T47D (cell line): ENCODE results near the gene VEGFA.

Experiments used
- DNase-seq, 2 experiments: peaks; one replicate each; pipeline versions ENCODE4 v3.0.0 to v3.0.0-alpha.2; 2011 to 2012; ENCODE audit warnings: low read depth in 1 of 2, low spot score in 1 of 2
- JUND ChIP-seq: IDR thresholded peaks from 2 replicates; pipeline ENCODE4 v1.6.1; 2012; ENCODE audit warnings: low read depth
- in situ Hi-C: cut with HindIII; loops from 2 replicates; pipeline ENCODE4 v1.10.0; 2016; ENCODE audit warnings: low sequenced_read_pairs, low pct_unique_long_range_greater_than_20kb

The VEGFA gene

DNA sequence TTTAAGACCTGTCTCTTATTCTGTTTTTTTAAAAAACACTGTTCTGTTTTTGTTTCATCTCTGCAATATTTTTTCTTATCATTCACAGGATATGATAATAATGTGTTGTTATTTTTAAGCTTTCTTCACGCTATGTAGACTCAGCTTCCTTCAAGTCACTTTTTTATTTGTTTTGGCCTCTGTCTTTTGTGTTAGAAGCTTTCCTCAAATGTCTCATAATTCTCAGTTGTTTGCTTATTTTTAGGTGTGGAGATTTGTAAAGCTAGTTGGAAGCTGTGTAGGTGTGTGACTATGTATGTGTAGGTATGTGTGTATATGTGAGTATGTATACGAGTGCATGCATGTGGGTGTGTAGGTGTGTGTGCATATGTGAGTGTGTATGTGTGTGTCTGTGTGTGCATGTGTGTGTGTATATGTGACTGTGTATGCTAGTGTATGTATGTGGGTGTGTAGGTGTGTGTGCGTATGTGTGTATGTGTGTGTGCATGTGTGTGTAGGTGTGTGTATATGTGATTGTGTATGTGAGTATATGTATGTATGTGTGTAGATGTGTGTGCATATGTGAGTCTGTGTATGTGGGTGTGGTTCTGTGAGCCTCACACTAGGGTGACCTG is 16.3 kb upstream of the VEGFA start:
- DNase-seq = no peak
- in situ Hi-C loops = no loop called here
- no peak for TF ChIP-seq JUND

DNA sequence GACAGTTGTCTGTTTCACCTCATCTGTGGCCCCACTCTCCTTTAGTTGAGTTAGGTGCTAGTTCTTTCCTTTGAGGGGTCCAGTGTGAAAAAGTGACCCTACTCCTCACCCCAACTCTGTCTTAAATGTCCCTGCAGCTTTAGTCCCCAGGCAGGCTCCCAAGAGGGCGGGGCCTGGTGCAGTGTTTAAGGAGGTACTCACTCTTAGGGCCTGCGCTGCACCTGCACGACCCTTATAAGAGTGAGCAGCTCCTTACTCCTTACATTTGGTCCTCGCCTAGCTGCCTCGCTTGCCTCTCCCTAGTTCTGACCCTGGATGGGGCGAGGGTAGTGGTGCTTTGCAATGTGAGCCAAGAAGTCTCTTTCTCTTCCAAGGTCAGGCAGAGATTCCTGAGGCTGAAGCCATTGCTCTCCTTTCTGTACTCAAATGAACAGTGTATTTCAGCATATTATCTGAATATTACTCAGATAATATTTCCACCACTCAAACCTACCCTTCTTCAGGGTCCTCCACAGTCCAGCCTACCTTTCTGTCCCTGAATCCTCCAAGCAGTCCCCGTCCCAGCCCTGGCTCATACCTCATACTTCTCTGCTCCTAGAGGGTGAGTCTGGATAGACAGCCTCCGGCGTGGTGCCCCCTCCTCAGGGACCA is 11.9 kb upstream of the VEGFA start:
- no peak for TF ChIP-seq JUND
- in situ Hi-C loops = no loop called here
- no peak for DNase-seq

DNA sequence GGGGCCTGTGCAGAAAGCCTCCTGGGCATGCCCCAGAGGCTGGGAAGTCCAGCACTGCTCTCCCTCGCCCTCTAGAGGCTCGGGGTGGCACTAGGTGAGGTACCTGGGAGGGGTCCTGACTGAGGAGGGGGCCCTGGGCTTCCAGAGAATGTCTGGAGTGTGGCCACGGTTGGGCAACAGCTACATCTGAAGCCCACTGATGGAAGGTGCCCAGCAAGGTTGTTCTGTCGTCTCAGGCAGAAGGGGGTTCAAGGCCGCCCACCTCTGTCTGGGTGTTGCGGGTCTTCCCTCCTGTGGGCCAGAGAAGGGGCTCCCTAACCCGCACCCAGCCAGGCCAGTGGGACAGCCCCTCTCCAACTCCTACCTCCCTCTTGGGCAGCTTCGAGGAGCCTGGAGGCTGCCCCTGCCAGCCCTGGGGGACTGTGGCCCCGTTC is 11.4 kb upstream of the VEGFA start:
- DNase-seq = no peak

DNA sequence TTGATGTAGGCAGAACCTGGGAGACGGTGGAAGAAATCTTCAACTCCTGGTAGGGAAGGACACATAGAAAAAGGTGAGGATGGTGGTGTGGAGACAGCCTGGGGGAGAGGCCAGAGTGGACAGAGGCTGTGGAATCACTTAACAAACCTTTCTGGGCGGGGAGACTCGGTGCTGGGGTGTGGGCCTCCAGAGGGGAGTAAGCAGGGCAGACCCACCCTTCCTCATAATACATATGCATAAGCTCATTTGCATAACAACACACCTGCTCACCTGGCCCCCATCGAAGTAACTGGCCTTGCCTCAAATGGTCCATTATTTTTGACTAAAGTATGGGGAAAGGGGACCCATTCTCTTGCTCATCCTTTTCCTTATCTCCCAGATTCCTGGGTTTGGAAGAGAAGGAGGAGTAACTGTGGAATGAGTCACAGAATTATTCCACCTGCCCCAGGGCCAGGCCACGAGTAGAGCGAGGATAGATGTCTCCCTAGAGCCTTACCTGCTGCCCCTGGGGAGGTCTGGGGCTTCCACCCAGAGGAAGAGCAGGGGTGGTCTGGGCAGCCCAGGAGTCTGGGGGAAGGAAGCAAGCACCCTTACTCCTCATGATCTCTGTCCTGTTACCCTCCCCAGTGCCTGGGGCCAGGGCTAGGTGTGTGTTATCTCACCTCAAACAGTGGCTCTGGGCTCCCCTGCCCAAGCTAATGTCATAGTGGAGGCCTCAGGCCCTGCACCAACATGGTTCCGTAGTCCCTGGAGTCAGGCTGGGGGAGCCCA is 10.7 kb upstream of the VEGFA start:
- no peak for TF ChIP-seq JUND
- in situ Hi-C loops = no loop called here
- DNase-seq = no peak

More for the DNA sequence above, 11.4 kb upstream of the VEGFA start:
- in situ Hi-C loops = no loop called here
- TF ChIP-seq JUND = no peak

DNA sequence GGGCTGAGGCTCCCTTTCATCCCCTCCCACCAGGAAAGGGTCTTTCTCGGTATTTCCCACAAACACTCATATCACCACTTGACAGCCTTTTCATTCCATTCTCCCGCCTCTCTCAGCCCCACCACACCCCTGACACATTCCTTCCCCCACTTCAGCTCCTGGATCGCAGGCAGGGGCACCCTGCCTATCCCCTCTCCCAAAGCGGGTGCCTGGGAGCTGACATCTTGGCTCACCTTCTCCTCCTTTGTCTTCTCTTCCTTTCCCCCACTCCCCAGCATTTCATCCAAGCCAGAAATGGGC is 10.2 kb upstream of the VEGFA start:
- TF ChIP-seq JUND = no peak
- in situ Hi-C loops = no loop called here
- no peak for DNase-seq

DNA sequence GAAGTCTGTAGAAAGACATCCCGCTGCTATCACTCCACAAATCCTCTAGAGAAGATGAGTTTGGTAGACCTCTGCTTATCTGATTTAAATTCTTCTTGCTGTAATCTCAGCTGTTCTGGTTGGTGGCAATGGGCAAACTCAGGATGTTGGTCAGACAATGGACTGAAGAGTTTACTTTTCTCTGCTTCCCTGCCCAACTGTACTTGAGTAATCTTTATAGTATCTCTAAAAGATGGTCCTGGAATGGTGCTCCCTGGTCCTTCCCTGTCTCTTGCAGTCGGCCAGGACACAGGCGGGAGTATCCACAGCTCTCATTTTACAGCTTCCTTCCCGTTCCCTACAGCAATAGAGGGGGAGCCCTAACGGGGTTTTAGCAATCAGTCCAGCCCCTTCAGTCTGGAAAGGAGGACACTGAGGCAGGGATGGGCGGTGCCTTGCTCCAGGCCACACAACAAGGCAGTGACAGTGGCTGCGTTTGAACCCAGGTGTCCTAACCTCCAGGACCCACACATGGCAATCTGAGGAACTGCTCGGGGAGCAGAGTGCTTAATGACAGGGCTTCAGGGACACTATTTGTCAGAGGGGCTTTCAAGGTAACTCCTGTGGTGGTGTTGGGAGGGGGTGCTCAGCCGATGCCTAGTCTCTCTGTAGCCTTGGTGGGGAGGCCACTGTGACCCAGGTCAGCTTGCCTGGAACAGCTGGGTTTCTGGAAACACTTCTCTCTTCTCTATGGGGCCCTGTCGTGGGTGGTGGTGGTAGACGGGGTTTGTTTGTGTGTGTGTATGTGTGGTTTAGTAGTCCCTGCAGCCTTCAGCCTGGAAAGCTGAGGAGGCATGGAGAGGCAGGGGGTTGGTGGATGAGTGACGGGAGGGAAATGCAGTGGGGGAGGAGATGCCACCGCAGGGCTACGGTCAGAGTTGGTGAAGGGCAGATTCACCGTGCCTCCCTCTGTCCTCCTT is 9.5 kb upstream of the VEGFA start:
- TF ChIP-seq JUND = no peak
- in situ Hi-C loops = no loop called here
- DNase-seq = no peak

DNA sequence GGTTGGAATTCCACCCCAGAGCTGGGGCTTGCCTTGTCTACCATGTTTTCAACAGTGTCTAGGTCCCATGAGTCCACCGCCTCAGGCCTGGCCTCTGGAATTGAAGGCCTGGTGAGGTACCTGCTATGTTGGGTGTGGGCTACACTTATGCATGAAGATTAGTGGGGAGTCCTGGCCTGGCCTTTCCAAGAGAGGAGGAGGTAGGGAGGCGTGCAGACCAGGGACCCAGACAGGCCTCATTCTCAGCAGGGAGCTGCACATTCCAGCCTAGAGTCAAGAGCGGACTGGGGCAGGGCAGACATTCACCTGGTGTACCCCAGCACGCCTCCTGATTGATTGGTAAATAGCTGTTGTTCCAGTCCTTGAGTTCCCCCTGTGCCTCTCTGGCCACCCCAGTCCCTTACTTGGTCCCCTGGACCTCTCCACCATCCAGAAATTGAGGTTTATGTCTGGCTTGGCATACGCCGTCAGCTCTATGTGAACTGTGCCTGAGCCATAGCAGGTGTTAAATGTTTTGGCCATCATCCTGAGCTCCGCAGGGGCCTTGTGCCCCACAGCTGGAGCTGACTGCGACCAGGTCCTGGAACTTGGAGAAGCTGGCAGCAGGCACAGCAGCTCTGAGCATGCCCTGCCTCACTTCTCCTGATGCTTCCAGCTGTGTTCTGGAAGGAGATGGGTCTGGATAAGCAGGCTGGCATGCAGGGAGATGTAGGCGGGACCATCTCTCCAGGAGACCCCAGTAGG is 8.2 kb upstream of the VEGFA start:
- in situ Hi-C loops = no loop called here
- no peak for TF ChIP-seq JUND

DNA sequence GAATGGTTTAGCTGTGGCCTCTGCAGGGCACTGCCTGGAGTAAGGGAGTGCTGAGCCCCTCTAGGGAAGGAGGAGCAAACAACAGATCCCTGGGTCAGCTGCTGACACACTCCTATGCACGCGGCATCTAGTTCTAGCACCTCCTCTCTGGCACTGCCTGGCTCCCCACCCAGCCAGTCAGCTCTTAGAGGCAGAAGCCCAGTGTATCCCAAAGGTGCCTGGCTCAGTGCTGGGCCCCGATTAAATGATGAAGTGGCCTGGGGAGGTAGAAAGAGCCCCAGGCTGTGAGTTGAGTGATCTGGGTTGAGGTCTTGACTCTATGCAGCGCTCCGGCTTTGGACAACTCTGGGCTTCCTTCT is 7.6 kb upstream of the VEGFA start:
- TF ChIP-seq JUND = no peak
- in situ Hi-C loops = no loop called here
- DNase-seq = no peak

More for the DNA sequence above, 8.2 kb upstream of the VEGFA start:
- DNase-seq = no peak

DNA sequence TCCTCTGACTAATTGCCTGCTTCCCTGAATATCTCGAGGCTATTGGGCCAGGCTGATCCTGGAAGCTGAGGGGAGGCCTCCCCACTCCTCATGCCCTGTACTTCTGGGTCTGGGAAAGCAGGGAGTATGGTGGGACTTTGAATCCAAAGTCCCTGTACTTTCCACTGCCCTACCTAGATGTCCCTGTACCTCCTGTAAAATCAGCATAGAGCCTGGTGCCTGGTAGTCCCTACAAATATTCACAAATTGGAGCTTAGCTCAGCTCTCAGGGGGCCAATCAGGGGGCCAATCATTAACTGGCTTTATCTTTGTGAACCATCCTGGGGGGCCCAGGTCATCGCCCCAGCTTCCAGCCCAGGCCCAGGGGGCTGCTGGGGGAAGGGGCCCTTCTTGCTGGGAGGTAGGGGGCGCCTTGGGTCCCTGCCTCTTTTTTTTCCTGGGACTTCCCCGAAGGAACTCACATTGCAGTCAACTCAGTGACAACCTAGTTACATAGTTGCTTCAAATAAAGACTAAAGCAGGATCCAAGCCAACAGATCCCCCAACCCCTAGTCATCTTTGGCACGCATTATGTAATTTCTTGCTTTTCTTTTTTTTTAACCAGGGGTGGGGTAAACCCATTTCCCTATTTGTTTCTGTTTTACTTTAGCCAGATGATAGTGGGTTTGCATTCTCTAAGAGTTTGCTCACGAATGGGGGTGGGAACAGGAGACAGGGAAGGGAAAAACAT is 6.9 kb upstream of the VEGFA start:
- no peak for TF ChIP-seq JUND
- no peak for DNase-seq
- in situ Hi-C loops = no loop called here

DNA sequence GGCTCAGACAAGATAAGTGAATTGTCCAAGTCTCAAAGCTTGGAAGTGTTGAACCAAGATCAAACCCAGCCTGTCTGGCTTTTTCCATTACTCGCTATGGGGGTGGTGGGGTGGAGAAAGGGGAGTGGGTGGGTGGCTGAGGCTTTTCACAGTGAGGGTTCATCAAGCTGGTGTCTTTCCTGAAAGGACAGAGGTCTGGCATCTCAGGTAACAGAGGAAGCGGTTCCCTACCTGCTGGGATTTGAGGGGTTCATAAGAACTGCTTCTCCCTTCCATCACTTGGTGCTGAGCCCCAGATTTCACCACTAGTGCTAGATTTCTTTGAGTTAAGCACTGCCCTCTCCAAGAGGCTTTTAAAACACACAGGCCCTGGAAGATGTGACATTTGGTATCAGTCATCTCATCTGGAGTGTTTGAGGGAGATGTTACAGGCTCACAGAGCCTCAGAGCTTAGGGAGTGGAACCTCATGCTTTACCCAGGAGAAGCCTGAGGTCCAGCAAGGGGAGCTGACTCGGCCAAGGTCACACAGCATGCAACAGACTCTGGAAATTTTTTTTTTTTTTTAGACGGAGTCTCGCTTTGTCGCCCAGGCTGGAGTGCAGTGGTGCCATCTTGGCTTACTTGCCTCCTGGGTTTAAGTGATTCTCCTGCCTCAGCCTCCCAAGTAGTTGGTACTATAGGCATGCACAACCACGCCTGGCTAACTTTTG is 6.0 kb upstream of the VEGFA start:
- in situ Hi-C loops = no loop called here

DNA sequence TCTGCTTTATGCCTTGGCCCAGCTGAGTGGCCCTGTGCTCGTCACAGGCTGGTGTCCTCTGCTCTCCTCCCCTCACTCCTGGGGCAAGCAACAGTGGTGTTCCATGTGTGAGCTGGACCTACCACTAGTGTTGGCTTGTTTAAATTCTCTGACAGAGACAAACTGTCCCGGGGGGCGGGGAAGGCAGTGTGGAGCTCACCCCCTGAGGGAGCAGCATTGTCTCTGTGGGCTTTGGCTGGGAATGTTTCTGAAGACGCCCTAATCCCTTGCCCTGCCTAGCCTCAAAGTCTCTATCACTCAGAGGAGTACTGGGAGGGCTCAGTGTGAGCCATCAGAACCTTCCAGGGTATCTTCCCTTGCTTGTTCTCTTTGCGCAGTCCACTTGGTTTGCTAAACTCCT is 5.2 kb upstream of the VEGFA start:
- TF ChIP-seq JUND = no peak
- in situ Hi-C loops = no loop called here
- DNase-seq = no peak

More for the DNA sequence above, 6.0 kb upstream of the VEGFA start:
- no peak for DNase-seq
- TF ChIP-seq JUND = no peak
